Gastroesophageal sphincter (tissue), 3 donors: Measurements from ENCODE around the gene OR9A4.

Experiments
- CTCF ChIP-seq, 4 experiments: fragments of 200-600 bp in 2 of 4; fragments of 450-650 bp in 2 of 4; sonication (generic) in 1 of 4; IDR thresholded peaks; one replicate each; pipeline ENCODE4 v1.5.1; 2017 to 2019; ENCODE audit warnings: antibody characterized with exemption in 4 of 4, mild to moderate bottlenecking in 2 of 4, moderate library complexity in 2 of 4
- EP300 ChIP-seq: sonication (generic); formaldehyde crosslinking; IDR thresholded peaks from one replicate; pipeline ENCODE4 v1.6.1; 2017; ENCODE audit warnings: antibody characterized with exemption, mild to moderate bottlenecking
- POLR2A ChIP-seq, 2 donors: fragments of 450-650 bp; IDR thresholded peaks; one replicate each; pipeline ENCODE4 v1.6.1; 2017; ENCODE audit warnings: antibody characterized with exemption in 2 of 2, mild to moderate bottlenecking in 2 of 2, moderate library complexity in 1 of 2

DNA sequence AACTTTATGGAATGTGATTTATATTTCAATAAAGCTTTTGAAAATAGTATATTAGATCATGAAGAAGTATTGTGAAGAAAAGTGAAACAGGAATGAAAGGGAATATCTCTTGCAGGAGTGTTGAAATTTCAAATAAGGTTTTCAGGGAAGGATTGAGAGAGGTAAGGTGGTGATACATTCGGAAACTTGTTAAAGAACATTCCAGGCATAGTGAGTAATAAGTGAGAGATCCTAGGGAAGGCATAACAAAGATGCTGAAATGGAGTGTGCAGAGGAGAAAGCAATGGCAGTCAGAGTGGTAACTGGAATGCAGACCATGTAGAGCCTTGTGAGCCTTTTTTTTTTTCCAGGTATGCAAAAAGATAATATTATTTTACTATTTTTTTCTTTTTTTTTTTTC is 4.1 kb downstream of the OR9A4 start:
- TF ChIP-seq CTCF (IDR thresholded peaks at IDR 0.05) (no peak), EP300 (no peak), POLR2A (IDR thresholded peaks at IDR 0.05) (no peak)
